Body of pancreas (tissue), 4 donors: Measurements from ENCODE around the gene CEBPA. TPM values are rescaled to one million over a fixed set of nuclear protein-coding genes. Genes with fewer than 3 reads are reported as not detected.

Experiments used
- ATAC-seq: fragments of 150-250 bp; one replicate; pipeline ENCODE4 v1.9.1; 2016
- DNase-seq, 4 donors: peaks; one replicate each; pipeline ENCODE4 v3.0.0-alpha.2; 2019
- H3K27ac ChIP-seq, 4 donors: fragments of 200-600 bp; sonication (generic); 1 replicate in 3 of 4; 2 replicates in 1 of 4; pipeline versions ENCODE4 v1.5.1 to v1.6.1; 2016 to 2019; ENCODE audit warnings: mild to moderate bottlenecking in 1 of 4, mixed read lengths in 1 of 4, moderate library complexity in 1 of 4
- H3K27me3 ChIP-seq, 2 donors: fragments of 200-600 bp; sonication (generic); one replicate each; pipeline ENCODE4 v1.6.0; 2016; ENCODE audit warnings: mild to moderate bottlenecking in 1 of 2
- H3K36me3 ChIP-seq, 2 donors: fragments of 200-600 bp; sonication (generic); replicated peaks in 1 of 2; 2 replicates each; pipeline ENCODE4 v1.5.1; 2016; ENCODE audit warnings: low read depth in 2 of 2; ENCODE audit not compliant: insufficient read depth in 1 of 2
- H3K4me1 ChIP-seq: fragments of 200-600 bp; sonication (generic); one replicate; pipeline ENCODE4 v1.6.0; 2016
- H3K4me3 ChIP-seq, 2 donors: fragments of 200-600 bp; sonication (generic); 1 replicate in 1 of 2; 2 replicates in 1 of 2; pipeline ENCODE4 v1.5.1; 2016 to 2019
- H3K9me3 ChIP-seq, 3 donors: fragments of 200-600 bp; sonication (generic); 1 replicate in 2 of 3; 2 replicates in 1 of 3; pipeline ENCODE4 v1.5.1; 2016
- POLR2A ChIP-seq, 3 donors: fragments of 450-650 bp; IDR thresholded peaks; one replicate each; pipeline ENCODE4 v1.6.1; 2016; ENCODE audit warnings: antibody characterized with exemption in 3 of 3, mild to moderate bottlenecking in 2 of 3
- WGBS, 2 donors: methylation state at CpG; one replicate each; pipeline ENCODE4 v1.1.5; 2017; 5-methylcytosine and 5-hydroxymethylcytosine counted together
- intact Hi-C: fragments of 100-400 bp; cut with DNase I; formaldehyde crosslinking; loops from one replicate; pipeline ENCODE4 v1.15.1; 2023
- total RNA-seq, 2 donors: library from RNA; depleted of rRNA; stranded (reverse); fragments of >200 nt; gene quantifications; one replicate each; pipeline ENCODE4 v1.1.0, GENCODE V29; 2016
- TF ChIP-seq, protein P1 (sequence below), 7 experiments: fragments of 450-650 bp in 4 of 7; fragments of 200-600 bp in 3 of 7; sonication (generic) in 3 of 7; IDR thresholded peaks; one replicate each; pipeline ENCODE4 v1.5.1; 2016 to 2019; ENCODE audit warnings: antibody characterized with exemption in 7 of 7

The CEBPA gene
- total RNA-seq, 2 donors from 2014 or later: 12.5 to 73.2 TPM

DNA sequence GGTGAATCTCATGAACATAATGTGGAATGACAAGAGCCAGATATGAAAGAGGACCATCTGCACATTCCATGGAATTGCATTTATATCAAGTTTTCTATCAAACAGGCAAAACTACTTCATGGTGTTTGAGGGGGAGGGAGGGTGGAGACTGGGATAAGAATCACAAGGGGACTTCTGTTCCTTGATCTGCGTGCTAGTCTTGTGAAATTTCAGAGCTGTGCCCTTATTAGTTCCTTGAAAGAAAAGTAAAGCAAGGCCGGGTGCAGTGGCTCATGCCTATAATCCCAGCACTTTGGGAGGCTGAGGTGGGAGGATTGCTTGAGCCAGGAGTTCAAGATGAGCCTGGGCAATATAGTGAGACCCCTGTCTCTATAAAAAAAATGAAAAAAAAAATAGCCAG is 41.0 kb upstream of the CEBPA start:
- intact Hi-C loops: no loop called here
- WGBS, 2 donors: 72 to 74% methylated on average over 2 of the region's 2 CpGs

DNA sequence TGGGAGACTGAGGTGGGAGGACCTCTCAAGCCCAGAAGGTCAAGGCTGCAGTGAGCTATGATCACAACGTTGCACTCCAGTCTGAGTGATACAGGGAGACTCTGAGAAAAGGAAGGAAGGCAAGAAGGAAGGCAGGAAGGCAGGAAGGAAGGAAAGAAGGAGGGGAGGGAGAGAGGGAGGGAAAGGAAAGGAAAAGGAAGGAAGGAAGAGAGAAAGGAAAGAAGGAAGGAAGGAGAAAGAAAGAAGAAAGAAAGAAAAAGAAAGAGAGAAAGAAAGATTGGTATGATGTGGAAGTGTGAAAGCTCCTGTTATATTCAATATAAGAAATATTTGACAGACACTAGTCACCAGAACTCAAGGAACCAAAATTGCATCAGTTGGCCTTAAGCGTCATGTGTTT is 38.7 kb upstream of the CEBPA start:
- no peaks in the 10 kb centered on the region for H3K4me1 ChIP-seq
- 52 to 69% methylated on average over 2 of the region's 2 CpGs for whole genome bisulfite sequencing, 2 donors
- no peak overlapping the region for H3K4me3 ChIP-seq
- TF ChIP-seq, protein P1, sequence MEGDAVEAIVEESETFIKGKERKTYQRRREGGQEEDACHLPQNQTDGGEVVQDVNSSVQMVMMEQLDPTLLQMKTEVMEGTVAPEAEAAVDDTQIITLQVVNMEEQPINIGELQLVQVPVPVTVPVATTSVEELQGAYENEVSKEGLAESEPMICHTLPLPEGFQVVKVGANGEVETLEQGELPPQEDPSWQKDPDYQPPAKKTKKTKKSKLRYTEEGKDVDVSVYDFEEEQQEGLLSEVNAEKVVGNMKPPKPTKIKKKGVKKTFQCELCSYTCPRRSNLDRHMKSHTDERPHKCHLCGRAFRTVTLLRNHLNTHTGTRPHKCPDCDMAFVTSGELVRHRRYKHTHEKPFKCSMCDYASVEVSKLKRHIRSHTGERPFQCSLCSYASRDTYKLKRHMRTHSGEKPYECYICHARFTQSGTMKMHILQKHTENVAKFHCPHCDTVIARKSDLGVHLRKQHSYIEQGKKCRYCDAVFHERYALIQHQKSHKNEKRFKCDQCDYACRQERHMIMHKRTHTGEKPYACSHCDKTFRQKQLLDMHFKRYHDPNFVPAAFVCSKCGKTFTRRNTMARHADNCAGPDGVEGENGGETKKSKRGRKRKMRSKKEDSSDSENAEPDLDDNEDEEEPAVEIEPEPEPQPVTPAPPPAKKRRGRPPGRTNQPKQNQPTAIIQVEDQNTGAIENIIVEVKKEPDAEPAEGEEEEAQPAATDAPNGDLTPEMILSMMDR (IDR thresholded peaks at IDR 0.05): no peak
- no peak for TF ChIP-seq POLR2A (IDR thresholded peaks at IDR 0.05)
- no peaks in the 10 kb centered on the region for H3K36me3 ChIP-seq
- ATAC-seq (no peak), DNase-seq (no peak)
- H3K9me3 ChIP-seq: no peaks in the 10 kb centered on the region
- intact Hi-C loops: no loop called here
- H3K27ac ChIP-seq: no peak overlapping the region
- no peaks in the 10 kb centered on the region for H3K27me3 ChIP-seq

More for the DNA sequence above, 41.0 kb upstream of the CEBPA start:
- Histone ChIP-seq H3K4me1 (no peaks in the 10 kb centered on the region), H3K9me3 (no peaks in the 10 kb centered on the region), H3K27me3 (no peaks in the 10 kb centered on the region), H3K36me3 (no peaks in the 10 kb centered on the region), H3K27ac (no peak overlapping the region), H3K4me3 (no peak overlapping the region)
- no peak for DNase-seq
- ATAC-seq: no peak
- no peak for TF ChIP-seq POLR2A (IDR thresholded peaks at IDR 0.05)
- TF ChIP-seq, protein P1 (IDR thresholded peaks at IDR 0.05): no peak

DNA sequence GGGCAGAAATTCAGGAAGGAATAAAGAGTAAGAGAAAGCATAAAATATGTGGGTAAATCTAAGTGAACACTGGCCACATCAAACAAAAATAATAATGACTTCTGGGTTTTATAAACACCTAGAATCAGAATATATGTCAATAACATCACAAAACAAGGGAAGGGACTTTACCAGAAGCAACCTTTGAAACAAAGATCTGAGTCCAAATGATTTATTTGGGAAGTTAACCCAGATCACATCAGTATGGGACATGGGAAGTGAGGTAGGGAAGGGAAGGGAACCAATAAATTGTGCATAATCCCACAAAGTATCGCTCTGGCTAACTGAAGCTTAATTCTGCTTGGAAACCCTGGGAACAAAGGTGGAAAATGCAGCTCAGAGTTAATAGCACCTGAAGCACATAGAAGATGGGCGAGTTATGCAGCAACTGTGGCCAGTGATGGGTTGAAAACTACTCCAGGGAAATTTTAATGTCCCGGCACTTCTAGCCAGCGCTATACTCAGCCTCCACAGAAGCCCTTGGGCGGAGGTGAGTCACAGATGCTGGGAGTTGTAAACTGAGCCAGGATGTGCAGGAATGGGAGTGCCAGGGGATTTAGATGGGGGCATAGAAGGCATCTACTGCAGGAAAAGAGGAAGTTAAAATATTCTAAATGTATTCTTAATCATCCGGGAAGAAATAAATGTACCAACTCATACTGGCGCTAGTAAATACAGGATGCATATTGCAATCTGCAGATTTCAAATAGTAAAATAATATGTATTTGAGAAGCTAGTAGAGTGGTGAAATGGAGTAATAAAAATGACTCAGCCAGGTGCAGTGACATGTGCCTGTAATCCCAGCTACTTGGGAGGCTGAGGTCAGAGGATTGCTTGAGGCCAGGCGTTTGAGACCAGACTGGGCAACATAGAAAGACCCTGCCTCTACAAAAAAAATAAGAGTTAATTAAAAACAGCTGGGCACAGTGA is 37.0 kb upstream of the CEBPA start:
- 75 to 77% methylated on average over 8 of the region's 8 CpGs for WGBS, 2 donors
- DNase-seq: no peak
- intact Hi-C loops: no loop called here

DNA sequence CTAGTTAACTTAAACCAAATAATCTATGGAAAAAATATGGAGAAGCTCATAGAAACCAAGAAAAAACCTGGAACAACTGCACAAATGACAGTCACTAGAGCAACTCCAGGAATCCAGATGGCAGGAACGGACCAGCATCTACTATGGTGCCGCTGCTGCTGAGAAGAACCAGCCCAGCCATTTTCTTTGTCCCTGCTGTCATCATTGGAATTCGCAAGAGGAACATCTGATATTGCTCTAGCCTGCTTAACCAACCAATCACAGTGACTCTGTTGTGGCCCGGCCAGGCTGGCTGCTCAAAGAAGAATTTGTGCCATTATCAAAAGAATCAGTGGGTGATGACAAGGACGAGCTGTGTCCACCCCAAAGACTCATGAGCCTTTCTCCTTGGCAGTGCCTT is 33.1 kb upstream of the CEBPA start:
- DNase-seq (no peak), ATAC-seq (no peak)
- H3K4me3 ChIP-seq: no peak overlapping the region
- no peak for TF ChIP-seq POLR2A (IDR thresholded peaks at IDR 0.05)
- TF ChIP-seq, protein P1 (IDR thresholded peaks at IDR 0.05): no peak
- H3K4me1 ChIP-seq: no peaks in the 10 kb centered on the region
- no peaks in the 10 kb centered on the region for H3K9me3 ChIP-seq
- no peaks in the 10 kb centered on the region for H3K36me3 ChIP-seq
- no peak overlapping the region for H3K27ac ChIP-seq
- intact Hi-C loops: no loop called here
- 81 to 85% methylated on average over 5 of the region's 5 CpGs for WGBS, 2 donors
- H3K27me3 ChIP-seq: no peaks in the 10 kb centered on the region

More for the DNA sequence above, 37.0 kb upstream of the CEBPA start:
- Histone ChIP-seq H3K9me3 (no peaks in the 10 kb centered on the region), H3K4me1 (no peaks in the 10 kb centered on the region), H3K27me3 (no peaks in the 10 kb centered on the region), H3K36me3 (no peaks in the 10 kb centered on the region), H3K27ac (no peak overlapping the region), H3K4me3 (no peak overlapping the region)
- ATAC-seq: no peak
- no peak for TF ChIP-seq POLR2A (IDR thresholded peaks at IDR 0.05)
- TF ChIP-seq, protein P1 (IDR thresholded peaks at IDR 0.05): no peak
